ENCODE results near the gene TMEM178A. TPM values are rescaled to one million over a fixed set of nuclear protein-coding genes. Genes with fewer than 3 reads are reported as not detected.

TMEM178A gene
- total and polyA plus RNA-seq, 12 donors = 0.58 to 6.2 (median 2.5) TPM

DNA sequence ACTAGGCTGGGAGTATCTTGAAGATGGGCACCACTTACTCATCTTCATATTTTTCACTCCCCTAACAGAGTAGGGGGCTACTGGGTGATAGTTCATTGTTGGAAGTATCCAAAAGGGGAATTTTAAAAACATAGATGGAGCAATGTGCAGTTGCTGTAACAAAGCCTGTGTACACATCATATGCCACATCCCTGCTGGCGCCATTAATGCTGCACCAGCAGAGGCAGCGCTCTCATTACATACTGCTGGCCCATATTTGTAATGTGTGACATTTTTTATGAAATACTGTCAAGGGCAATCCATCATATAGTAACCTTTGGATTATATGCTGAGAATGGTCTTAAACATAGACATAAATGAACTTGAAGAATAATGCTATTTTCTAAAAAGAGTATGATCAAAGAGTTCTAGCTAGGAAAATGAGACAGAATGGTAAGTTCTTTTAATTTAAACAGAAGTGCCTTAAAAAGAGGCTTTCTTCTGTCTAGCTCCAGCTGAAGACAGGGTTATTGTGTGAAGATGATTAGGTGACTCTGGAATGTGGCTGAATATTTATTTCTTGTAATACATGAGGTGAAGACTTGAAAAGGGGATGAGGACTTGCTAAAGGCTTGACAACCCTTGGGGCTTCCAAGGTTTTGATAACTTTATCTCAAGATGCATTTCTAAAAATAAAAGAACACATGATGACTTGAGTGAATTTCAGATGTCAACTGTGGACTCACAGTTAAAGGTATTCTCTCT lies 2.4 kb upstream of the TMEM178A start:
- no peaks in the 10 kb centered on the region for H3K36me3 ChIP-seq
- 96% methylated on average over 2 of the region's 2 CpGs for WGBS, 2 donors
- no peak for TF ChIP-seq CTCF (IDR thresholded peaks at IDR 0.05)
- intact Hi-C loops (cut with DNase I) = no loop called here
- H3K4me1 ChIP-seq = peaks cover 0 to 19% (median 11%) of the 10 kb centered on the region in 9 donors
- ATAC-seq (no peak), DNase-seq (no peak)
- H3K27ac ChIP-seq = no peak overlapping the region
- H3K9me3 ChIP-seq = no peaks in the 10 kb centered on the region
- H3K27me3 ChIP-seq = peaks cover 0 to 51% (median 0%) of the 10 kb centered on the region in 7 donors
- H3K4me3 ChIP-seq = no peak overlapping the region

DNA sequence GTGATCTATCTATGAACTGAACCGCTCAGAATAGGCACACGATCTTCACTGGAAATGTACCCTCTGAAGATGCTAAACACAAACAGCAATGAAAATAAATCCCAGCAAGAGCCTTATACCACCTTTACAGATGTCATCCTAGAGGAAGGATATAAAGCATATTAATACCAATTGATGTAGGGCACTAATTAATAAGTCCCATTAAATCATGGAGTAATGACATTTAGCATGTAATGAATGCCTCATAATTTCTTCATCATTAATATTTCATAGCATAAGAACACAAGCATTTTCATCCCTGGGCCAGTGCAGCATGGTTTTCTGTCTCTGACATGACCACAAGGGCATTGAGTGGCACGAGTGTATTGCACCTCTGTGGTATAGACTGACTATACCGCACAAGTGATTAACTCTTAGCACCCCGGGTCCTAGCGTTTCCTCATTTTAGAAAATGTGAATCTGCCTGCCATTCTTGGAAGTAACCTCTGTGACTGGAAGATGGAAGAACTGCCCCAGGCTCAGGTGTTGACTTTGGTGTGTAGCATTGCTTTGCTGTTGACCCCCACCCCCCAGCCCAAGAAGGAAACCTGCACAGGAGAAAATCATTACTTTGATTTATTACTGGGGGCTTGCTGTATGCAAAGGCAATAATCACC lies 1.4 kb upstream of the TMEM178A start:
- Histone ChIP-seq H3K36me3 (no peaks in the 10 kb centered on the region), H3K27ac (no peak overlapping the region), H3K27me3 (peaks cover 0 to 60% (median 0%) of the 10 kb centered on the region in 7 donors), H3K9me3 (no peaks in the 10 kb centered on the region), H3K4me1 (peaks cover 0 to 19% (median 11%) of the 10 kb centered on the region in 9 donors), H3K4me3 (no peak overlapping the region)
- TF ChIP-seq CTCF (IDR thresholded peaks at IDR 0.05) = no peak
- DNase-seq = no peak
- intact Hi-C loops (cut with DNase I) = no loop called here
- 57 to 67% methylated on average over 6 of the region's 6 CpGs for WGBS, 2 donors
- ATAC-seq = no peak

DNA sequence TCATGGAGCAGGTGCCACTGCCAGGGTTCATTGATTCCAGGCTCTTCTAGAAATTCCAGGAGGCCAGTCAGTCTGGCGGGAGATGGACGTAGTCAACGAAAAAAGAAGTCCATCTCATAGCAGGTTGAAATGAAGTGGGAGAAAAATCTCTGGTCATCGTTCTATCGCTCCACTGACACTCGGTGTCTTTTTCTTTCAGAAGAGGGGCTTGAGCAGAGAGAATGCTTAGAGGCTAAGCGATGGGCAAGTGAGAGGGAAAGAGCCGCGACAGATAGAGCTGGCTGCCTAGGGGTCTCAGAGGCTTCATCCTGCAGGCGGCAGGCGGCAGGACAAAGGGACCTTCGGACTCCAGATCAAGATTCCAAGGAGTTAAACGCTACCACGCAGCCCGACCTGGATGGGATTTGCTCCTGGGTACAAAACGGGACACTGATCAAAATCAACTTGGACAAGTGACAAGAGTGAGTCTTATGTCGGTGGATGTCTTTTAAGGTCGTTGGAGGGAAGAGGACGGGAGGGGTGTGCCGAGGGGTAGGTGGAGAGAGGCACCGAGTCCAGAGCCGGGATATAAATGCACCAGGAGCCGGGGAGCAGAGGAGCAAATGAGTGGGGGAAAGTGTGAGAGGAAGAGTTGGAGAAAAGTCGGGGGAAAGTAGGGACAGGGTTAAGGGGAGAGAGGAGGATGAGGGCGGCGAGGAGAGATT lies 677 bp upstream of the TMEM178A start:
- intact Hi-C loops (cut with DNase I) = no loop called here
- Histone ChIP-seq H3K27ac (no peak overlapping the region), H3K27me3 (peaks cover 0 to 60% (median 0%) of the 10 kb centered on the region in 7 donors), H3K4me3 (peak overlapping the region in 8 of 10 donors; percentile 65 to 86 (median 71)), H3K9me3 (no peaks in the 10 kb centered on the region), H3K4me1 (peaks cover 0 to 19% (median 11%) of the 10 kb centered on the region in 9 donors), H3K36me3 (no peaks in the 10 kb centered on the region)
- WGBS, 2 donors = 35 to 44% methylated on average over 24 to 26 of the region's 26 CpGs
- ATAC-seq = peak in 1 of 8 donors; percentile 35
- no peak for TF ChIP-seq CTCF (IDR thresholded peaks at IDR 0.05)
- DNase-seq = no peak

DNA sequence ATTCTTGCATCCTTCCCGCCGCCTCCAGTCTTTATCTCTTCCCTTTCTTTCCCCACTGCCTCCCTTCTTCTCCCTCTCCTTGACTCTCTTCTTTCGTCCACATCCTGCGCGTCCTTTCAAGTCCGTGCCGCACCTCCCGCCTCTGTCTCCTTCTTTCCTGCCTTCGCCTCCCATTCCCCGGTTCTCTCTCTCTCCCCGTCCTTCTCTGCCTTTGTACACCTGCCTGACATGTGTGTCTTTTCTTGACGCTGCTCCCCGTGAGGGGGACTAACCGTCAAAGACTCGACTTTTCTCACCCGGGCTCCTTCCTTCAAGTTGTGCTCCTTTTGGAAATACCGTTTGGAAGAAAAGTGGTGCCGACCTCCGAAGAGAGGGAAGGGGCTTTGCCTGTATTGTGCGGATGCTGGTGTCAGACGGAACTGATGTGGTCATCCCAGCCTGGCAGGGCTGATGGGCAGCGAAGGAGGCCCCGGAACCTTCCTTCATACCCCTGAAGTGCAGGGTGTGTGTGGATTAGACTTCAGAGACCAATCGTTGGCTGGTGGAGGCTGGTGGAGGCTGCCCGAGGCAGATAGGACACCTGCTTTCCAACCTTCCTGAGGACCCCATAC lies 879 bp downstream of the TMEM178A start:
- intact Hi-C loops (cut with DNase I) = loop anchor here in 1 of 10 donors (2.0 kb wide), 1 partner anchor 58 kb away; no protein-coding TSS in a partner anchor
- Histone ChIP-seq H3K9me3 (no peaks in the 10 kb centered on the region), H3K4me3 (peak overlapping the region; percentile 40 to 86 (median 70)), H3K27ac (peak overlapping the region in 3 of 10 donors; percentile 48 to 59 (median 49)), H3K4me1 (peaks cover 0 to 19% (median 11%) of the 10 kb centered on the region in 9 donors), H3K27me3 (peaks cover 0 to 60% (median 0%) of the 10 kb centered on the region in 7 donors), H3K36me3 (no peaks in the 10 kb centered on the region)
- no peak for TF ChIP-seq CTCF (IDR thresholded peaks at IDR 0.05)
- 1 to 2% methylated on average over 23 to 25 of the region's 25 CpGs for WGBS, 2 donors
- DNase-seq (no peak), ATAC-seq (peak in 5 of 8 donors; percentile 17 to 31 (median 22))
